GM12873 (cell line): ENCODE measurements around the gene UBN1.

Source experiments
- CTCF ChIP-seq: IDR thresholded peaks from 2 replicates; pipeline ENCODE4 v1.5.1; 2012; ENCODE audit warnings: low read depth, mild to moderate bottlenecking, moderate library complexity, low read length, control low read depth; ENCODE audit not compliant: insufficient read depth; ENCODE audit errors: missing control alignments

The UBN1 gene

GRCh38 chr16:4894276-4895150, 47.2 kb downstream of the UBN1 start:
- no peak for TF ChIP-seq CTCF

- TF ChIP-seq CTCF, result no peak
Measured at GRCh38 chr16:4895366-4895765, 48.1 kb downstream of the UBN1 start.

- TF ChIP-seq CTCF, result no peak
Measured at GRCh38 chr16:4897328-4897727, 50.0 kb downstream of the UBN1 start.

- no peak for TF ChIP-seq CTCF
Measured at GRCh38 chr16:4898811-4899473, 51.7 kb downstream of the UBN1 start.

GRCh38 chr16:4899474-4899846, 52.2 kb downstream of the UBN1 start:
- no peak for TF ChIP-seq CTCF

- no peak for TF ChIP-seq CTCF
Measured at GRCh38 chr16:4900036-4900435, 52.8 kb downstream of the UBN1 start.

GRCh38 chr16:4900750-4901149, 53.5 kb downstream of the UBN1 start:
- TF ChIP-seq CTCF, result no peak
